ENCODE measurements around the gene TBC1D22B.

TBC1D22B gene

DNA sequence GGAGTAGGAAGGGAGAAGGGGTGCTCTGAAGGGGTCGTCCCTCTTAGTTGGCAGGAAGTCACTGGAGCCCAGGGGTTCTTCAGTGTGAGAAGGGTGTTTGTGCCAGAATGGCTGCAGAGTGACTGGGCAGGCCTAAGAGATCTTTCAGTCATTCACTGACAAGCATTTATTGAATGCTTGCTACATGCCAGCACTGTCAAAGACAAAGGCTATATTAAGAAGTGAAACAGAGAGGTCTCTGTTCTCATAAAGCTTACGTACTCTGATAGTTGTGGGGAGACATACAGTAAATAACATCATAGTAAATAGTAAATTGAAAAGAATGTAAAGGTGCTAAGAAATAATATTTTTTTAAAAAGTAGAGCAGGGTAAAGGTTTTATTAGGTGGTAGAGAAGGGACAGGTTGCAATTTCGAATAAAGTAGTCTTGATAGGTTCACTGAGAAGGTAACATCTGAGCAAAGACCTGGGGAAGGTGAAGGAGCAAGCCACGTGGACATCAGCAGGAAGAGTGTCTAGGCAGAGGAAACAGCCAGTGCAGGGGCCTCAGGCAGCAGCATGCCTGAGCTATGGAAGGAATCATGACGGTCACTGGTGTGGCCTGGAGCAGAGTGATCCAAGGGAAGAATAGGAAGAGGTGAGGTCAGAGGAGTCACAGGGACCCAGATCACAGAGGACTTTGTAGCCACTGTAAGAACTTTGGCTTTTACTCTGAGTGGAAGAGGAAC lies 59.9 kb downstream of the TBC1D22B start:
- TF ChIP-seq CTCF (IDR thresholded peaks at IDR 0.05; ENCODE audit: low read depth, low read length): no peak
- DNase-seq (ENCODE audit: extremely low read depth, low read depth): no peak

GRCh38 chr6:37319156-37319555 lies 61.6 kb downstream of the TBC1D22B start:
- DNase-seq (ENCODE audit: extremely low read depth, low read depth): no peak
- TF ChIP-seq CTCF (IDR thresholded peaks at IDR 0.05; ENCODE audit: low read depth, low read length): no peak

DNA sequence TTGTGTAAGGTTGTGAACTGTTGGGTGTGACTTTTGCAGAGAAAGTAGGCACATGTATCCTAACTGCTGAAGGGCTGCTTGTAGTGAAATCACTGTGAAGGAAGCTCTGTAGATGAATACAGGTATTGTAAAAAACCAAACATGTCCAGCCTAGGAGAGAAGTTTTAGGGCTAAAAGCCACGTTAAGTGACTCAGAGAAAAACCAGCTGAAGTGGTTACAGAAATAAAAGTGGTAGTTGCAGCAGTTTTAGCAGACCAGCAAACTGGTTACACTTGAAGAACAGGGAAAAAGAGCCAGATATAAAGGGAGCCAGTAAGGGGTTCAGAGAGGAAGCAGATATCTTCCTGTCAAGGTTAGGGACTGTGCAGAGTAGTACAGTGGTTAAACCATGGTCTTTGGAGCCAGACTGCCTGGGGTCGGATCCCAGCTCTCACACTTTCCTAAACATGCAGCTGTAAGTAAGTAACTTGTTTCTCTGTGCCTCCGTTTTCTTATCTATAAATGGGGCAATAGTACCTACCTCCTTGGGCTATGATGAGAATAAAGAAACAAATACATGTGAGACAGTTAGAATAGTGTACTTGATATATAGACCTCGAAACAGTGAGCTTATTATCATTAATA lies 62.4 kb downstream of the TBC1D22B start:
- DNase-seq (ENCODE audit: extremely low read depth, low read depth): no peak
- no peak for TF ChIP-seq CTCF (IDR thresholded peaks at IDR 0.05; ENCODE audit: low read depth, low read length)

DNA sequence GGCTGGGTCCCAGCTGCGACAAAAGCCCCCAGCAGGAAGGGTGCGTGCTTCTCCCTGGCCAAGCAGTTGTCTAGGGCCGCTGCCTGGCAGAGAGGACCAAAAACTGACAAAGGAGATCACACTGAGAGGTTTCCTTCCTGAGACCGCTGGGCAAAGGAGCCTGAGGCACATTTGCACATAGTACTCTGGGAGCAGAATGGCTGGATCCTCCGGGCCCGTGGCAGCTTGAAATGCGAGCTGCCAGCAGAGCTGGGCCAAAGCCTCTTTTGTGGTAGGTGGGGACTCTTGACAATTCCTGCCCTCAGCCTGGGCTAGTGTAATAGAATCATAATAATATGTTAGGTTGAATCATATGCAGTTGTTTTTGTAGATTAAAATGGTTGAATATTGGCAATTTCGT lies 63.1 kb downstream of the TBC1D22B start:
- DNase-seq (ENCODE audit: extremely low read depth, low read depth): no peak

GRCh38 chr6:37321101-37321500 lies 63.5 kb downstream of the TBC1D22B start:
- DNase-seq (ENCODE audit: extremely low read depth, low read depth): no peak
- no peak for TF ChIP-seq CTCF (IDR thresholded peaks at IDR 0.05; ENCODE audit: low read depth, low read length)

More for the DNA sequence above, 63.1 kb downstream of the TBC1D22B start:
- no peak for TF ChIP-seq CTCF (IDR thresholded peaks at IDR 0.05; ENCODE audit: low read depth, low read length)

DNA sequence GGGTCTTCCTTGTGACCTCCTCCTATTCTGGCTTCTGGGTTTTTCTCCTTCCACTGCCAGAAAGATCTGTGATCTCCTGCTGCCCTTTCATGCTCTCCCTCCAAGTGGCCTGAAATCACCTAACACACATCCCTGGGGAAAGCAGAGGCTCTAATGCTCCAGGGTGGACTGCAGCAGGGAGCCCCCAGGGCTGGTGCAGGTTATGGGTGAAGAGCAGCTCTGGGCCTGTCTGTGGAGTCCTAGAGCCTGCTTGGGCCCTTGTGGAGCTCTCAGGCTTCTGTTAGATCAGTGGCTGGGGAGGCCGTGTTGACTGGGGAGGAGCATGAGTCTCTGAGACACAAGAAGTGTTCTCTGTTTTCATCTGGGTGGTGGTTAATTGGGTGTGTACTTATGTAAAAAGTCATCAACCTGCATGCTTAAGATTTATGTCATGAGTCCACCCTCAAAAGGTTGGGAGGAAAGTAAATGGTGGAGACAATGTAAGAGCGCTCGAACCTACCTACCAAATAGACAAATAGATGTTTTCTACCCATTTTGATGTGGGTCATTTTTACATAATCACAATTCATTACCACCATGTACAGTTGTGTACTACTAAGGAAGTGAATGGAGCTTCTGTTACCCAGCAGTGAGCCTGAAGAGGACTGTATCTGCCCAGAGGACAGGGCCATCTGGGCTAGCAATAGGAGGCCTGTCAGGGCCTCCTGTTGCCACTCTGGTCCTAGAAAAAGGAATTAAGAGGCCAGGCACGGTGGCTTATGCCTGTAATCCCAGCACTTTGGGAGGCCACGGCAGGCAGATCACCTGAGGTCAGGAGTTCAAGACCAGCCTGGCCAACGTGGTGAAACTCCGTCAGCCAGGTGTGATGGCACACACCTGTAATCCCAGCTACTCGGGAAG lies 64.2 kb downstream of the TBC1D22B start:
- TF ChIP-seq CTCF (IDR thresholded peaks at IDR 0.05; ENCODE audit: low read depth, low read length): no peak
- DNase-seq (ENCODE audit: extremely low read depth, low read depth): no peak

GRCh38 chr6:37323580-37323979 lies 66.0 kb downstream of the TBC1D22B start:
- no peak for TF ChIP-seq CTCF (IDR thresholded peaks at IDR 0.05; ENCODE audit: low read depth, low read length)
- no peak for DNase-seq (ENCODE audit: extremely low read depth, low read depth)

All from AG09319 (cell line).